GM20431 (cell line): ENCODE results near the gene KCNQ2.
"Not testable (repeated sequence)": the region's sequence is repeated elsewhere in the genome, so short reads cannot be mapped to it uniquely, and the experiment has no call there.

Experiments
- in situ Hi-C: fragments of 300-500 bp; cut with MseI, MboI; formaldehyde crosslinking; loops from one replicate; pipeline ENCODE4 v1.15.0; 2020; ENCODE audit warnings: low sequenced_read_pairs; ENCODE audit not compliant: unreplicated experiment

The KCNQ2 gene

GRCh38 chr20:63491635-63492230 lies 19.3 kb upstream of the KCNQ2 start:
- in situ Hi-C loops = no loop called here

GRCh38 chr20:63491078-63491477 lies 18.6 kb upstream of the KCNQ2 start:
- in situ Hi-C loops = no loop called here

GRCh38 chr20:63490416-63490815 lies 18.0 kb upstream of the KCNQ2 start:
- in situ Hi-C loops = no loop called here

GRCh38 chr20:63488315-63489251 lies 16.1 kb upstream of the KCNQ2 start:
- in situ Hi-C loops = no loop called here

- in situ Hi-C loops = no loop called here
These were observed 15.4 kb upstream of the KCNQ2 start for GRCh38 chr20:63487781-63488241.

- in situ Hi-C loops = no loop called here
These were observed 14.8 kb upstream of the KCNQ2 start for GRCh38 chr20:63487116-63487764.

- in situ Hi-C loops = no loop called here
These were observed 13.9 kb upstream of the KCNQ2 start for GRCh38 chr20:63486300-63486855.

- in situ Hi-C loops = no loop called here
These were observed 12.4 kb upstream of the KCNQ2 start for GRCh38 chr20:63484651-63485403.

- in situ Hi-C loops = no loop called here
These were observed 11.8 kb upstream of the KCNQ2 start for GRCh38 chr20:63484236-63484635.

GRCh38 chr20:63483834-63484233 lies 11.4 kb upstream of the KCNQ2 start:
- in situ Hi-C loops = no loop called here

- in situ Hi-C loops = no loop called here
These were observed 9.6 kb upstream of the KCNQ2 start for GRCh38 chr20:63482021-63482587.

GRCh38 chr20:63481503-63481902 lies 9.0 kb upstream of the KCNQ2 start:
- in situ Hi-C loops = no loop called here

GRCh38 chr20:63479695-63480419 lies 7.4 kb upstream of the KCNQ2 start:
- in situ Hi-C loops = not testable (repeated sequence)

GRCh38 chr20:63478346-63479302 lies 6.2 kb upstream of the KCNQ2 start:
- in situ Hi-C loops = no loop called here

GRCh38 chr20:63477944-63478343 lies 5.5 kb upstream of the KCNQ2 start:
- in situ Hi-C loops = no loop called here

GRCh38 chr20:63477061-63477616 lies 4.7 kb upstream of the KCNQ2 start:
- in situ Hi-C loops = no loop called here

- in situ Hi-C loops = no loop called here
These were observed 2.8 kb upstream of the KCNQ2 start for GRCh38 chr20:63475209-63475608.
